HT1080 (cell line): ENCODE results near the gene TLE3. TPM values are rescaled to one million over a fixed set of nuclear protein-coding genes. Genes with fewer than 3 reads are reported as not detected.
"Not testable (repeated sequence)": the region's sequence is repeated elsewhere in the genome, so short reads cannot be mapped to it uniquely, and the experiment has no call there.

Experiments used
- DNase-seq: peaks from one replicate; pipeline ENCODE4 v3.0.0-alpha.2; 2015; ENCODE audit warnings: low read depth
- total RNA-seq: library from RNA; depleted of rRNA; stranded (reverse); fragments of >200 nt; shearing (Covaris generic); gene quantifications from 2 replicates; pipeline ENCODE4 v1.2.3, GENCODE V29; 2014

TLE3 gene
- total RNA-seq, 1 experiment from 2014 or later: 34.0 TPM

GRCh38 chr15:70127288-70127746 lies 29.6 kb upstream of the TLE3 start:
- peak; percentile 60 for DNase-seq

- DNase-seq: no peak
Measured at GRCh38 chr15:70126362-70126761, 28.6 kb upstream of the TLE3 start.

GRCh38 chr15:70125605-70126004 lies 27.9 kb upstream of the TLE3 start:
- no peak for DNase-seq

GRCh38 chr15:70121624-70122302 lies 24.0 kb upstream of the TLE3 start:
- peak; percentile 30 for DNase-seq

GRCh38 chr15:70120958-70121623 lies 23.4 kb upstream of the TLE3 start:
- no peak for DNase-seq

GRCh38 chr15:70119911-70120508 lies 22.3 kb upstream of the TLE3 start:
- DNase-seq: no peak

GRCh38 chr15:70118599-70118998 lies 20.9 kb upstream of the TLE3 start:
- DNase-seq: no peak

- no peak for DNase-seq
Measured at GRCh38 chr15:70116317-70116716, 18.6 kb upstream of the TLE3 start.

GRCh38 chr15:70114221-70114620 lies 16.5 kb upstream of the TLE3 start:
- no peak for DNase-seq

GRCh38 chr15:70113304-70113700 lies 15.6 kb upstream of the TLE3 start:
- no peak for DNase-seq

- DNase-seq: not testable (repeated sequence)
Measured at GRCh38 chr15:70112572-70113303, 15.0 kb upstream of the TLE3 start.

GRCh38 chr15:70112074-70112395 lies 14.3 kb upstream of the TLE3 start:
- no peak for DNase-seq

- peak; percentile 61 for DNase-seq
Measured at GRCh38 chr15:70111203-70112073, 13.7 kb upstream of the TLE3 start.

GRCh38 chr15:70109978-70110377 lies 12.3 kb upstream of the TLE3 start:
- DNase-seq: no peak

GRCh38 chr15:70109531-70109930 lies 11.8 kb upstream of the TLE3 start:
- DNase-seq: no peak

GRCh38 chr15:70103880-70104626 lies 6.3 kb upstream of the TLE3 start:
- no peak for DNase-seq

- DNase-seq: no peak
Measured at GRCh38 chr15:70102827-70103226, 5.1 kb upstream of the TLE3 start.

GRCh38 chr15:70101459-70102113 lies 3.9 kb upstream of the TLE3 start:
- DNase-seq: peak; percentile 84

GRCh38 chr15:70100474-70101341 lies 3.0 kb upstream of the TLE3 start:
- DNase-seq: no peak
